H54 (cell line): ENCODE data around the gene COTL1.

Source experiments
- DNase-seq: peaks from one replicate; pipeline ENCODE4 v3.0.0; 2011; ENCODE audit warnings: low spot score, mixed read lengths; ENCODE audit not compliant: insufficient read length
- FAIRE-seq: peaks from 3 replicates; lab custom pipeline; 2011; peaks lifted over from hg19 to GRCh38; lab: Jason Lieb, UNC
- POLR2A ChIP-seq: IDR thresholded peaks from 2 replicates; pipeline ENCODE4 v1.6.1; 2011; ENCODE audit warnings: low read depth, mild to moderate bottlenecking, low read length

The COTL1 gene

GRCh38 chr16:84604477-84605013 is 13.3 kb downstream of the COTL1 start:
- no peak for DNase-seq
- no peak for FAIRE-seq
- TF ChIP-seq POLR2A: no peak

- DNase-seq: no peak
- no peak for TF ChIP-seq POLR2A
- no peak for FAIRE-seq
These were observed 13.9 kb downstream of the COTL1 start for GRCh38 chr16:84603940-84604339.

- FAIRE-seq (no peak), DNase-seq (peak; percentile 77)
- peak; percentile 20; the same call in 1 of the 2 replicates for TF ChIP-seq POLR2A
These were observed 14.6 kb downstream of the COTL1 start for GRCh38 chr16:84603140-84603816.

GRCh38 chr16:84600343-84601229 is 17.3 kb downstream of the COTL1 start:
- FAIRE-seq (no peak), DNase-seq (no peak)
- no peak for TF ChIP-seq POLR2A

GRCh38 chr16:84599521-84600202 is 18.2 kb downstream of the COTL1 start:
- no peak for TF ChIP-seq POLR2A
- no peak for FAIRE-seq
- DNase-seq: peak; percentile 75

GRCh38 chr16:84598360-84598759 is 19.5 kb downstream of the COTL1 start:
- DNase-seq (no peak), FAIRE-seq (no peak)
- TF ChIP-seq POLR2A: no peak

GRCh38 chr16:84597931-84598351 is 19.9 kb downstream of the COTL1 start:
- DNase-seq: no peak
- FAIRE-seq: no peak
- no peak for TF ChIP-seq POLR2A

- FAIRE-seq: no peak
- DNase-seq: no peak
- no peak for TF ChIP-seq POLR2A
These were observed 20.4 kb downstream of the COTL1 start for GRCh38 chr16:84597528-84597896.

GRCh38 chr16:84596801-84597527 is 20.9 kb downstream of the COTL1 start:
- no peak for FAIRE-seq
- DNase-seq: no peak
- TF ChIP-seq POLR2A: no peak

- DNase-seq: no peak
- no peak for TF ChIP-seq POLR2A
- no peak for FAIRE-seq
These were observed 21.7 kb downstream of the COTL1 start for GRCh38 chr16:84596161-84596560.

- FAIRE-seq (no peak), DNase-seq (no peak)
- no peak for TF ChIP-seq POLR2A
These were observed 22.8 kb downstream of the COTL1 start for GRCh38 chr16:84595052-84595481.

GRCh38 chr16:84594725-84595038 is 23.2 kb downstream of the COTL1 start:
- FAIRE-seq (no peak), DNase-seq (no peak)
- TF ChIP-seq POLR2A: no peak
